ENCODE measurements around the gene SLC36A4. TPM values are rescaled to one million over a fixed set of nuclear protein-coding genes. Genes with fewer than 3 reads are reported as not detected.

SLC36A4 gene
- total and polyA plus RNA-seq, 2 of the 13 experiments (the other 11 are each of a cell fraction or from before 2014, with no cell fraction given), result 7.3 to 9.5 TPM

GRCh38 chr11:93197380-93198214 lies at the start of gene SLC36A4 (continued):
- TF ChIP-seq, protein P1, sequence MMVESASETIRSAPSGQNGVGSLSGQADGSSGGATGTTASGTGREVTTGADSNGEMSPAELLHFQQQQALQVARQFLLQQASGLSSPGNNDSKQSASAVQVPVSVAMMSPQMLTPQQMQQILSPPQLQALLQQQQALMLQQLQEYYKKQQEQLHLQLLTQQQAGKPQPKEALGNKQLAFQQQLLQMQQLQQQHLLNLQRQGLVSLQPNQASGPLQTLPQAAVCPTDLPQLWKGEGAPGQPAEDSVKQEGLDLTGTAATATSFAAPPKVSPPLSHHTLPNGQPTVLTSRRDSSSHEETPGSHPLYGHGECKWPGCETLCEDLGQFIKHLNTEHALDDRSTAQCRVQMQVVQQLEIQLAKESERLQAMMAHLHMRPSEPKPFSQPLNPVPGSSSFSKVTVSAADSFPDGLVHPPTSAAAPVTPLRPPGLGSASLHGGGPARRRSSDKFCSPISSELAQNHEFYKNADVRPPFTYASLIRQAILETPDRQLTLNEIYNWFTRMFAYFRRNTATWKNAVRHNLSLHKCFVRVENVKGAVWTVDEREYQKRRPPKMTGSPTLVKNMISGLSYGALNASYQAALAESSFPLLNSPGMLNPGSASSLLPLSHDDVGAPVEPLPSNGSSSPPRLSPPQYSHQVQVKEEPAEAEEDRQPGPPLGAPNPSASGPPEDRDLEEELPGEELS (CRISPR knock-in tag; IDR thresholded peaks at IDR 0.05), result no peak; the same call in 1 of the 2 replicates
- peak; percentile 93 for TF ChIP-seq RNF2 (conservative IDR thresholded peaks at IDR 0.05; ENCODE audit: low read depth)
- TF ChIP-seq, protein P2, sequence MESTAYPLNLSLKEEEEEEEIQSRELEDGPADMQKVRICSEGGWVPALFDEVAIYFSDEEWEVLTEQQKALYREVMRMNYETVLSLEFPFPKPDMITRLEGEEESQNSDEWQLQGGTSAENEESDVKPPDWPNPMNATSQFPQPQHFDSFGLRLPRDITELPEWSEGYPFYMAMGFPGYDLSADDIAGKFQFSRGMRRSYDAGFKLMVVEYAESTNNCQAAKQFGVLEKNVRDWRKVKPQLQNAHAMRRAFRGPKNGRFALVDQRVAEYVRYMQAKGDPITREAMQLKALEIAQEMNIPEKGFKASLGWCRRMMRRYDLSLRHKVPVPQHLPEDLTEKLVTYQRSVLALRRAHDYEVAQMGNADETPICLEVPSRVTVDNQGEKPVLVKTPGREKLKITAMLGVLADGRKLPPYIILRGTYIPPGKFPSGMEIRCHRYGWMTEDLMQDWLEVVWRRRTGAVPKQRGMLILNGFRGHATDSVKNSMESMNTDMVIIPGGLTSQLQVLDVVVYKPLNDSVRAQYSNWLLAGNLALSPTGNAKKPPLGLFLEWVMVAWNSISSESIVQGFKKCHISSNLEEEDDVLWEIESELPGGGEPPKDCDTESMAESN (CRISPR knock-in tag; conservative IDR thresholded peaks at IDR 0.05), result no peak; the same call in 1 of the 2 replicates
- TF ChIP-seq USF2 (IDR thresholded peaks at IDR 0.05; ENCODE audit: low read depth, low read length), result no peak
- no peak for TF ChIP-seq USF2 (CRISPR knock-in tag; IDR thresholded peaks at IDR 0.05; ENCODE audit: borderline replicate concordance)
- 0 out of 2 replicates have a peak, but pooled peaks have one; percentile 53 for TF ChIP-seq ZNF773 (CRISPR knock-in tag; IDR thresholded peaks at IDR 0.05; ENCODE audit: borderline replicate concordance)
- 0 out of 2 replicates have a peak, but pooled peaks have one; percentile 76 for TF ChIP-seq ETS1 (CRISPR knock-in tag; IDR thresholded peaks at IDR 0.05)
- TF ChIP-seq ATF3 (CRISPR knock-in tag; IDR thresholded peaks at IDR 0.05), result no peak
- TF ChIP-seq ZNF792 (CRISPR knock-in tag; IDR thresholded peaks at IDR 0.05), result no peak
- no peak for TF ChIP-seq KLF13 (CRISPR knock-in tag; IDR thresholded peaks at IDR 0.05)
- no peak for TF ChIP-seq ZSCAN12 (CRISPR knock-in tag; IDR thresholded peaks at IDR 0.05)
- TF ChIP-seq, protein P3, sequence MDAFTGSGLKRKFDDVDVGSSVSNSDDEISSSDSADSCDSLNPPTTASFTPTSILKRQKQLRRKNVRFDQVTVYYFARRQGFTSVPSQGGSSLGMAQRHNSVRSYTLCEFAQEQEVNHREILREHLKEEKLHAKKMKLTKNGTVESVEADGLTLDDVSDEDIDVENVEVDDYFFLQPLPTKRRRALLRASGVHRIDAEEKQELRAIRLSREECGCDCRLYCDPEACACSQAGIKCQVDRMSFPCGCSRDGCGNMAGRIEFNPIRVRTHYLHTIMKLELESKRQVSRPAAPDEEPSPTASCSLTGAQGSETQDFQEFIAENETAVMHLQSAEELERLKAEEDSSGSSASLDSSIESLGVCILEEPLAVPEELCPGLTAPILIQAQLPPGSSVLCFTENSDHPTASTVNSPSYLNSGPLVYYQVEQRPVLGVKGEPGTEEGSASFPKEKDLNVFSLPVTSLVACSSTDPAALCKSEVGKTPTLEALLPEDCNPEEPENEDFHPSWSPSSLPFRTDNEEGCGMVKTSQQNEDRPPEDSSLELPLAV (CRISPR knock-in tag; conservative IDR thresholded peaks at IDR 0.05; ENCODE audit: low read depth), result 0 out of 2 replicates have a peak, but pooled peaks have one; percentile 27
- peak; percentile 58 for TF ChIP-seq ZNF362 (CRISPR knock-in tag; IDR thresholded peaks at IDR 0.05; ENCODE audit: borderline replicate concordance)

Data from HepG2 (cell line).